GM21576 (cell line): Measurements from ENCODE around the gene PON2.
"Not testable (repeated sequence)": the region's sequence is repeated elsewhere in the genome, so short reads cannot be mapped to it uniquely, and the experiment has no call there.

Experiments used
- ATAC-seq: cut with Tn5 transposase; IDR thresholded peaks from one replicate; pipeline ENCODE4 v1.9.1; 2021; ENCODE audit warnings: mild to moderate bottlenecking, moderate library complexity; ENCODE audit not compliant: unreplicated experiment

The PON2 gene

GRCh38 chr7:95407751-95408150 lies 27.1 kb downstream of the PON2 start:
- no peak for ATAC-seq

- ATAC-seq = no peak
Measured at GRCh38 chr7:95405800-95406199, 29.0 kb downstream of the PON2 start.

DNA sequence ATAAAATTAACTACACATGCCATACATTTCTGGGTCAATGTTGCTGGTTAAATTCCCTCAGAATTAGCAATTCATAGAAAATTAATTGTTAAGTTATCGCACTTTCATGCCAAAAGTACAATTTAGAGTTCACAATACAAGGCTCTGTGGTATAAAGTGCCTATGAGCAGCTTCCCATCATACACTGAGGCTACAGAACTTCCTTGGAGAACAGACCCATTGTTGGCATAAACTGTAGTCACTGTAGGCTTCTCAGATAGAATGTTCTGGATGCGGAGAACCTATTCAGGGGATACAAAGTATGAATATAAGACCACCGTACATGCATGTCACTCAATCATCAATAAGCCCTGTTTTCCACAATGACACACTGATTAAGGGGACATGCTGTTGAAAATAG lies 29.6 kb downstream of the PON2 start:
- ATAC-seq = no peak

GRCh38 chr7:95404316-95404865 lies 30.4 kb downstream of the PON2 start:
- ATAC-seq = no peak

GRCh38 chr7:95398155-95398940 lies 36.5 kb downstream of the PON2 start:
- no peak for ATAC-seq

- no peak for ATAC-seq
Measured at GRCh38 chr7:95397381-95397780, 37.4 kb downstream of the PON2 start.

GRCh38 chr7:95396136-95397032 lies 38.4 kb downstream of the PON2 start, which contains the start of gene PON3:
PON3 (minus strand) TSS chr7:95396375; CDS start chr7:95396350, 25 bp downstream.
- no peak for ATAC-seq

- ATAC-seq = no peak
Measured at GRCh38 chr7:95395755-95396135, 39.1 kb downstream of the PON2 start.

- ATAC-seq = no peak
Measured at GRCh38 chr7:95394370-95394769, 40.5 kb downstream of the PON2 start.

GRCh38 chr7:95391761-95392160 lies 43.1 kb downstream of the PON2 start:
- no peak for ATAC-seq

GRCh38 chr7:95389516-95389915 lies 45.3 kb downstream of the PON2 start:
- ATAC-seq = no peak

- not testable (repeated sequence) for ATAC-seq
Measured at GRCh38 chr7:95379457-95379856, 55.4 kb downstream of the PON2 start.

DNA sequence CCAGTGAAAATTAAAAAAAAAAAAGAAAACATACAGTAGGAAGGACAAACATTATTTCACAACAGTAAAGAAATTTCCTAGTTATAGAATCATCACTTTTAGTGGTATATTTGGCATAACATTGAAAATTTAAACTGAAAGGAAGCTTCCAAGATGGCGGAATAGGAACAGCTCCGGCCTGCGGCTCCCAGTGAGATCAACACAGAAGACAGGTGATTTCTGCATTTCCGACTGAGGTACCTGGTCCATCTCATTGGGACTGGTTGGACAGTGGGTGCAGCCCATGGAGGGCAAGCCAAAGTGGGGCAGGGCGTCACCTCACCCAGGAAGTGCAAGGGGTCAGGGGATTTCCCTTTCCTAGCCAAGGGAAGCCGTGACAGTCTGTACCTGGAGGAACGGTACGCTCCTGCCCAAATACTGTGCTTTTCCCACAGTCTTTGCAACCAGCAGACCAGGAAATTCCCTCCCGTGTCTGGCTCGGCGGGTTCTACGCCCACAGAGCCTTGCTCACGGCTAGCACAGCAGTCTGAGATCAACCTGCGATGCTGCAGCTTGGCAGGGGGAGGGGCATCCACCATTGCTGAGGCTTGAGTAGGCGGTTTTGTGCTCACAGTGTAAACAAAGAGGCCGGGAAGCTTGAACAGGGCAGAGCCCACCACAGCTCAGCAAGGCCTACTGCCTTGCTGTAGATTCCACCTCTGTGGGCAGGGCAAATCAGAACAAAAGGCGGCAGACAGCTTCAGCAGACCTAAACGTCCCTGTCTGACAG lies 58.0 kb downstream of the PON2 start:
- no peak for ATAC-seq

GRCh38 chr7:95375591-95376257 lies 59.1 kb downstream of the PON2 start:
- ATAC-seq = no peak

- no peak for ATAC-seq
Measured at GRCh38 chr7:95373323-95373722, 61.5 kb downstream of the PON2 start.

DNA sequence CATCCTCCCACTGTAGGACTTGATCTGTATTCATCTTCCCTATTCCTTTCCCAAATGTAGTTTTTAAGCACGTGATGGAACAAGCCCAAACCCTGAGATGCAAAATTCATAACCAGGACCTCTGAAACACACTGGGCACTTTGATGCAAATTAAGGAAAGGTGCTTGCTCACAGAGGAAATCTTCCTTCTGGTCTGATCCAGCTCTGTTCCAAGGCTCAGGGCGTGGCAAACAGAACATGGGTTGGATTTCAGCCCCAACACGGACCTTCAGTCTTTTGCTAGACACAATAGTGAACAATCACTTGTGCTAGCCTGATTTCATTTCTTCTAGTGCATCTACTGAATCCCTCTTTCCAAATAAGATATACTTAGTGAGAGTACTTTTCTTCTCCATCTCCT lies 66.6 kb downstream of the PON2 start:
- no peak for ATAC-seq

DNA sequence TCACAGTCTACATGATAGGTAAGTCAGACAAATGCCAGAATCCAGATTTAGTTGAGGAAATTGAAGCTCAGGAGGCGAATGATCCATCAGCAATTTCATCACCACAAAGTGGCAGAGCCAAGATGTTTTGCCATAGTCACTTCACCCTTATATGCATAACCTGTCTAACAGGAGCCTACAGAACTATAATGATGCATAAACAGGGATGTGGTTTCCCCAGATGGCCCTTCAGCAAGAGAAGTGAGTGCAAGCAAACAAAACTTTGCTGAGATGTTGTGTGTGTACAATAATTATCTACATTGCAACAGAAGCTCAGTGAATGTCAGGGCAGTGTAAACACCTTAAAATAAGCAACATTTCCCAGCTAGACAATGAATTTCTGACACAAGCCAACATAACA lies 67.2 kb downstream of the PON2 start:
- no peak for ATAC-seq

GRCh38 chr7:95365151-95365550 lies 69.7 kb downstream of the PON2 start:
- ATAC-seq = no peak

- ATAC-seq = no peak
Measured at GRCh38 chr7:95357623-95358022, 77.2 kb downstream of the PON2 start.
